Retinal pigment epithelial cell (primary cell): ENCODE measurements around the gene SH3BP2.

ENCODE experiments used
- DNase-seq: peaks from one replicate; pipeline ENCODE4 v3.0.0-alpha.2; 2010; ENCODE audit warnings: low read depth
- H3K4me3 ChIP-seq: 2 replicates; pipeline ENCODE4 v1.5.1; 2011; ENCODE audit warnings: mild to moderate bottlenecking, low read length, control low read depth, moderate library complexity
- TF ChIP-seq, protein P1 (sequence below): conservative IDR thresholded peaks from 2 replicates; pipeline ENCODE4 v1.5.1; 2011; ENCODE audit warnings: low read depth, low read length, control low read depth, inconsistent platforms

The SH3BP2 gene

DNA sequence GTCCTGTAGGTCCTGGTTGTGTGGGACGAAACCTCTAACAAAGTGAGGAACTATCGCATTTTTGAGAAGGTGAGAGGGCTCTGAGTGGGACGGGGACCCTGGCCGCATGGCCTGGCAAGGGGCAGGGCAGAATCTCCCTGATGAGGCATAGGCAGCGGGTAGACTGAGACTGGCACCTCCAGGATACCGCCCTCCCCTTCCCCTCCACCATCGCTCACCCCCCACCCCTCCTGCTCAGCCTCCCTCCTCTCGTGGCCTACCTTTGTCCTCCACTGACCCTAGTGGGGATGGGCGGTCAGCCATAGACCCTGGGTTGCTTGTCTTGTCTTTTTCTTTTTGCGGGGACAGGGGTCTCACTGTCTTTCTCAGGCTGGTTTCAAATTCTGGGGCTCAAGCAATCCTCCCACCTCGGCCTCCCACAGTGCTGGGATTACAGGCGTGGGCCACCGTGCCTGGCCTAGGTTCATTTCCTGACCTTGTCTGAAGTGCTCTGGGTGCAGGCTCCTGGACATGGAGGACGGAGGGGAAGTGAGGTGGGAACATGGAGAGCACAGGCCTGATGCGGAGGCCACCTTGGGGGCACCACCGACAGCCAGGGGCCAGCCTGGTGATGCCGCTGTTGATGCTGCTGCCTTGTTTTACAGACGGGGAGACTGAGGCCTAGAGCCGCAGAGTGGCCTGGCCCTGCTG is 40.2 kb downstream of the SH3BP2 start:
- H3K4me3 ChIP-seq = no peak overlapping the region
- DNase-seq = no peak
- TF ChIP-seq, protein P1, sequence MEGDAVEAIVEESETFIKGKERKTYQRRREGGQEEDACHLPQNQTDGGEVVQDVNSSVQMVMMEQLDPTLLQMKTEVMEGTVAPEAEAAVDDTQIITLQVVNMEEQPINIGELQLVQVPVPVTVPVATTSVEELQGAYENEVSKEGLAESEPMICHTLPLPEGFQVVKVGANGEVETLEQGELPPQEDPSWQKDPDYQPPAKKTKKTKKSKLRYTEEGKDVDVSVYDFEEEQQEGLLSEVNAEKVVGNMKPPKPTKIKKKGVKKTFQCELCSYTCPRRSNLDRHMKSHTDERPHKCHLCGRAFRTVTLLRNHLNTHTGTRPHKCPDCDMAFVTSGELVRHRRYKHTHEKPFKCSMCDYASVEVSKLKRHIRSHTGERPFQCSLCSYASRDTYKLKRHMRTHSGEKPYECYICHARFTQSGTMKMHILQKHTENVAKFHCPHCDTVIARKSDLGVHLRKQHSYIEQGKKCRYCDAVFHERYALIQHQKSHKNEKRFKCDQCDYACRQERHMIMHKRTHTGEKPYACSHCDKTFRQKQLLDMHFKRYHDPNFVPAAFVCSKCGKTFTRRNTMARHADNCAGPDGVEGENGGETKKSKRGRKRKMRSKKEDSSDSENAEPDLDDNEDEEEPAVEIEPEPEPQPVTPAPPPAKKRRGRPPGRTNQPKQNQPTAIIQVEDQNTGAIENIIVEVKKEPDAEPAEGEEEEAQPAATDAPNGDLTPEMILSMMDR = no peak

GRCh38 chr4:2833671-2834000 is 40.8 kb downstream of the SH3BP2 start:
- TF ChIP-seq, protein P1 = no peak
- no peak for DNase-seq
- no peak overlapping the region for H3K4me3 ChIP-seq

GRCh38 chr4:2834001-2834921 is 41.4 kb downstream of the SH3BP2 start:
- DNase-seq = no peak
- TF ChIP-seq, protein P1 = no peak
- H3K4me3 ChIP-seq = no peak overlapping the region

GRCh38 chr4:2835978-2836377 is 43.1 kb downstream of the SH3BP2 start:
- H3K4me3 ChIP-seq = no peak overlapping the region
- DNase-seq = no peak
- TF ChIP-seq, protein P1 = no peak

DNA sequence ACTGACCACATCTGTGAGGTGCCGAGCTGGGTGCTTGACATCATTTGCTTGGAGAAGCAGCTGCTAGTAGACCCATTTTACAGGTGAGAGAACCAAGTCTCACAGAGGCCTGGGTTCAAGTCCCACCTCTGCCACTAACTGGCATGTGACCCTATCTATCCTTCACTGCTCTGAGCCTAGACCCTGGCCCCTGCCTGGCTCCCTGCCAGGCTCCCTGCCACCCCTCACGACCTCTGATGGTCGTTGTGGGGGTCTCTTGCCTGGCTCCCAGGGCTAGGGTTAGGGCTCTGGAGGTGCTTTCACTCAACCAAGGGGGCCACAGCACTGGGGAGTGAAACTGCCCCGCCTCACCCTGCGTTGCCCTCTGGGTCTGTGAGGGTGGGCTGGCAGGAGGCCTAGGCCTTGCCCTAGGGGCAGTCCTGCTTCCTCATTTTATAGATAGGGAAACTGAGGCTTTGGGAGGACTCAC is 43.5 kb downstream of the SH3BP2 start:
- DNase-seq = no peak
- TF ChIP-seq, protein P1 = no peak
- H3K4me3 ChIP-seq = no peak overlapping the region

- H3K4me3 ChIP-seq = no peak overlapping the region
- TF ChIP-seq, protein P1 = no peak
- no peak for DNase-seq
These were observed 44.4 kb downstream of the SH3BP2 start for GRCh38 chr4:2837110-2837903.
